Neuron (in vitro differentiated cells): ENCODE measurements around the gene ST6GALNAC6.

Experiments
- H2AFZ ChIP-seq: one replicate; pipeline ENCODE4 v1.6.1; 2013; ENCODE audit warnings: low read depth, mild to moderate bottlenecking, inconsistent platforms, low read length, moderate library complexity
- H3K27me3 ChIP-seq: one replicate; pipeline ENCODE4 v1.6.1; 2013; ENCODE audit warnings: low read length; ENCODE audit not compliant: insufficient read depth
- H3K36me3 ChIP-seq: one replicate; pipeline ENCODE4 v1.6.1; 2013; ENCODE audit warnings: low read length; ENCODE audit not compliant: insufficient read depth
- H3K4me1 ChIP-seq: one replicate; pipeline ENCODE4 v1.6.1; 2013; ENCODE audit warnings: low read length; ENCODE audit not compliant: insufficient read depth
- H3K4me3 ChIP-seq: 2 replicates; pipeline ENCODE4 v1.5.1; 2013; ENCODE audit warnings: mild to moderate bottlenecking, low read length, moderate library complexity
- H3K9me3 ChIP-seq: one replicate; pipeline ENCODE4 v1.6.1; 2013; ENCODE audit warnings: low read length

The ST6GALNAC6 gene

DNA sequence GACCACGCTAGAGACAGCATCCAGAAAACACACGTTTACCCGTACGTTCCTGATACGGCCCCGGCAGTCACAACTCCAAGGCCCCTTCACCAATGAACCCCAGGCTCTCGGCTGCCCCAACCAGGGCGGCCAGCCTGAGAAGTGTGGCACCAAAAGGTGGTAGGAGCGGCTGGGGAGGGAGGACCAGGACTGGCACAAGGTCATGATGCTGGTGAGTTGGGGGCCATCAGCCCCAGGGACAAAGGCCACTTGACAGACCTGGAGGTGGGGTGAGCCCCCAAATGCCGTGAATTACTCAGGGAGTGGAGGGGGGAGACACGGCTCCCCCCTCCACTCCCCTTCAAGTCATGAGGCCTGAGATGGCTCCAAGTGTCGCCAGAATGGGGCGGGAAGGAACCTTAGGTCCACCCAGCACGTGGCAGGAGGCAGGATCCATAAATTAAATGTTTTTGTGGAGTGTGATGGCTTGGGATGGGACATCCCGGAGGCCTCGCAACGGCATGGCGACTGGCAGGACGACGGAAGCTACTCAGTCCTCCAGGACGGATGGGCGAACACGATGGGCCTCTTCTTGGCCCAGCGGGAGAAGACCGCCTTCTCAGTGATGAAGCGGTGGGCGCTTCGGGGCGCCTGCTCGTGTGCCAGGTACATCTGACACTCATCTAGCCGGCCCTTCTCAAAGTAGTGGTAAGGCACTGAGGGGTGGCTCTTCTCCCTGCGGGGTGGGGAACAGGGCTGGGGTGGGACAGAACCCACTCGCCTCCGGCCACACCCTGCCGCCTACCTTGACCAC, 8.7 kb upstream of the ST6GALNAC6 start:
- Histone ChIP-seq H3K27me3 (no peaks in the 10 kb centered on the region), H3K4me3 (no peak overlapping the region), H2AFZ (no peak overlapping the region), H3K36me3 (no peaks in the 10 kb centered on the region), H3K4me1 (peaks cover 18% of the 10 kb centered on the region), H3K9me3 (no peaks in the 10 kb centered on the region)

DNA sequence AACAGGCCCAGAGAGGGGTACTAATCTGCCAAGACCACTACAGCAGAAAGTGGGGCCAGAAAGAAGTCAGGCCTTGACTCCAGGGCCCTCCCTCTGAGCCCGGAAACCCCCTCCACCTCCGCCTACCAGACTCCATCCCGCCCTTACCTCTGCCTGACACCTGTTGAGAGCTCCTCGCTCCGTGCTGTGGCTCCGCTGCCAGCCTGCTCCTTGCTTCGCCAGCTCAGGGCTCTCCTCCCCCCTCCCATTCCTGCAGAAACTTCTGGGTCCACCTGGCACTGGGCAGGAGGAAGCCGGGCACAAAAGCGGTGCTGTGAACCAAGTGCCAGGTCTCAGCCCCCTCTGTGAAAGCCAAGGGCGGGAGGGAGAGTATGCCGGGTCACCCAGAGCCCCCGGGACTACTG, 6.4 kb upstream of the ST6GALNAC6 start:
- Histone ChIP-seq H3K4me1 (peaks cover 18% of the 10 kb centered on the region), H3K27me3 (no peaks in the 10 kb centered on the region), H3K4me3 (no peak overlapping the region), H3K36me3 (no peaks in the 10 kb centered on the region), H3K9me3 (no peaks in the 10 kb centered on the region), H2AFZ (no peak overlapping the region)

DNA sequence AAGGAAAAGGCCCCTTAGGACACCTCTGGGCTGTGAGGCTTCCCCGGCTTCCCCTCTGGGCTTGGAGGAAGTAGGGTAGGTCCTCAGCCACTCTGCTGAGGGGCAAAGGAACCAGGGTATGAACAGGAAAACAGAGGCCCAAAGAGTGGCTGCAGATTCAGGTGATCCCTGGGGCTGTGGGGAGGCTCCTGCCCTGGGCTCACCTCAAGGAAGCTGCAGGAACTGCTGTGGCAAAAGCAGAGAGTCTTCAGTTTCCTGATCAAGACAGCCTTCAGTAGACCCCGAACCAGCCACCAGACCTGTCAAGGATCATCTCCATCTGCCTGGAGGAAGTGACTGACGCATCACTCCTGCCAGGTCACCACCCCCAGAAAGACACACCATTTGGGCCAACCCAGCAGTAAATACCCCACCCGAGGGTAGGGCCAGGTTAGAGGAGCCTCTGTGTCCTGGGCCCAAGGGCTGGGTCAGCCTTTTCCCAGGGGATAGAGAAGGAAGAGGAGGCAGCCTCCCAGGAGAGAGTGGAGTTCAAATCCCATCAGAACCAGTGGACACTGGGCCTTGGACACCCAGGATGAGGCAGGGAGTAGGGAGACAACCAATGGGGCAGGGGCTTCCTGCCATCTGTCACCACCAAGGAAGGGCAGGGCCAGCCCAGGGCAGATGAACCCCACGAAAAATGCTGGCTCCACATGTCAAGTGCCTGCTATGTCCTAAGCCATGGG, 5.8 kb upstream of the ST6GALNAC6 start:
- no peaks in the 10 kb centered on the region for H3K36me3 ChIP-seq
- H2AFZ ChIP-seq = no peak overlapping the region
- H3K4me1 ChIP-seq = peaks cover 18% of the 10 kb centered on the region
- no peaks in the 10 kb centered on the region for H3K27me3 ChIP-seq
- H3K9me3 ChIP-seq = no peaks in the 10 kb centered on the region
- H3K4me3 ChIP-seq = no peak overlapping the region

DNA sequence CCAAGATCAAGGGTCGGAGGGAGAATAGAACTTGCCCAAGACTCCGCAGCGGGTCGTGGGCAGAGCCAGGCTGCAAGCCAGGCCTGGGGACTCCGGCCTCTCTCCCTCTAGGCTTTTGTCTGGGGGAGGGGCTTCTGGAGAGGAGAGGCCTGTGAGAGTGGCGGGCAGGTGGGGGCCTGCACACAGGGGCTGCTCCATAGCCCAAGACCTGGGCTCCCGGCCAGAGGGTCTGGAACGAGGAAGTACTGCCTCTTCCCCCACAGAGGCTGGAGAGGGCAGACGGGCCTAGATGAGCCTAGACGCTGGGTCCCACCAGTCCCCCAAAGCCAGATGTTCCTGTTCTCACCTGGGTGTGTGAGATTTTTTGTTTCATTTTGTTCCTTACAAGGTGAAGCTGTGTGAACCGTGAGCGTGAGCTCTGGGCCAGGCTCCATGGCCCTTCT, 5.2 kb upstream of the ST6GALNAC6 start:
- Histone ChIP-seq H2AFZ (no peak overlapping the region), H3K4me1 (peaks cover 21% of the 10 kb centered on the region)

DNA sequence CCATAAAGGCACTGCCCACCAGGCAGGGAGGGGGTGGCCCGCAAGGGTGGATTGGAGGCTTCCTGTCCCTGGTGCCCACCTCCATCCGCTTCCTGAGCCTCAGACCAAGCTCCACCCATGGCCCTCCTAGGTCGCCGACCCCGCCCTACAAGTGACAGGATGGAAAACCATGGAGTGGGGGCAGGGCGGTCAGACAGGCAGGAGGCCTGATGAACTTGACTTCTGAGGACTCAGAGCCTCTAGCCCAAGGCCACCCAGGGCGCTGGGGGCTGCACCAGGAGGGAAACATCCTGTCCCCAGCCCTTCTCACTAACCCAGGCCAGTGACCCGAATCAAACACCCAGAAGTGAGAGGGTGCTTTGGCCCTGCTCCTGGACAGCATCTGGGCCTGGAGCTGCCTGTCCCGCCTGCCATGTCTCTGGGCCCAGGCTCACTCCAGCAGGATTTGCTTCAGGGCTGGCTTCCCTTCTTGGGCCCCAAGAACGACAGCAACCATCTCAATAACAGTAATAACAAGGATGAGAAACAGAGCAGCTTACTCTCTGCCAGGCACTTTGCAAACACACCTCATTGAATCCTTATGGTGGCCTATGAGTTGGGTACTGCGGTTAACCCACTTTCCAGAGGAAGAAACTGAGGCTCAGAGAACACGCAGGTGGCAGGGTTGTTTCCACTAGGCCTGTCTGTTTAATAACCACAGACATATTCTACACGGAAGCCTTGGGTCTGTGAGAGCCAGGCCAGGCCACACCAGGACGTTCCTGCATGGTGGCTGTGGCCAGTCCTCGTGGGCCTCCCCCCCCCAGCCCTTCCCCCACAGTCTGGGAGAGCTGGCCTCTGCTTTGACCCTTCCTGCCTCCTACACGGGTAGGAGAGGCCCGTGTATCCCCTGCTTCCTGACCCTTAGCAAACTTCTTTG, 4.4 kb upstream of the ST6GALNAC6 start:
- Histone ChIP-seq H3K9me3 (no peaks in the 10 kb centered on the region), H2AFZ (no peak overlapping the region), H3K4me1 (peaks cover 22% of the 10 kb centered on the region), H3K27me3 (no peaks in the 10 kb centered on the region), H3K4me3 (no peak overlapping the region), H3K36me3 (no peaks in the 10 kb centered on the region)

More for the DNA sequence above, 5.2 kb upstream of the ST6GALNAC6 start:
- Histone ChIP-seq H3K36me3 (no peaks in the 10 kb centered on the region), H3K4me3 (no peak overlapping the region), H3K9me3 (no peaks in the 10 kb centered on the region), H3K27me3 (no peaks in the 10 kb centered on the region)

DNA sequence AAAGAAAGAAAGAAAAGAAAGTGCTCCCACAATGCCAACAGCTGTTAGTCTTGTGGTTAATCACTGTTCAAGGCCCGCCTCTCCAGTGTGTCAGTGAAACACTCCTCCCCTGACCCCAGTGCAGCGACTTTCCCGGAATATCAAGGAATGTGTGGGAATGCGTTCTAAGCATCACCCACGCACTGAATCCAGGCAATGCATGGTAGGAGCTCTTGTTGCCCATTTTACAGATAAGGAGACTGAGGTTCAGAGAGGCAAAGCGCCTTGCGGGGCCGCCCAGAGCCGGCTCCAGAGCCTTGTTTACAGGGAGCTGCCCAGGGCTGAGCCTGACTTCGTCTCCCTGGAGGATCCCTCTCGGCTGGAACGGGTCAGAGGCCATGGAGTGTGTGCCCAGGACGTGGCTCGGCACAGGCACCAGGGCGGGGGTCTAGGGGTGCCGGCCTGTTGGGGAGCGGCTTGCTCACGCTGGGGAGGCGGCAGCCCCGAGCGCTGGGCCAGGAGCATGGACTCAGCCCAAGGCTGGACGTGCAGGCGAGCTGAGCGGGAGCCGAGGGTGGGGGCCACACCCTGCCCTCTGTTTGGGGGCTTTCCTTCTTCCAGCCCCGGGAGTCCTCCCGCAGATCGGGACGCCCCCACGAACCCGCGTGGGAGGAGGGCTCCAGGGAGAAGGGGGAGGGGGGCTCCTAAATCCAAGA, 823 bp downstream of the ST6GALNAC6 start:
- H3K27me3 ChIP-seq = no peaks in the 10 kb centered on the region
- H3K9me3 ChIP-seq = peaks cover 19% of the 10 kb centered on the region
- H3K4me1 ChIP-seq = peaks cover 21% of the 10 kb centered on the region
- no peak overlapping the region for H2AFZ ChIP-seq
- H3K36me3 ChIP-seq = peaks cover 25% of the 10 kb centered on the region
- peak overlapping the region; percentile 73 for H3K4me3 ChIP-seq

DNA sequence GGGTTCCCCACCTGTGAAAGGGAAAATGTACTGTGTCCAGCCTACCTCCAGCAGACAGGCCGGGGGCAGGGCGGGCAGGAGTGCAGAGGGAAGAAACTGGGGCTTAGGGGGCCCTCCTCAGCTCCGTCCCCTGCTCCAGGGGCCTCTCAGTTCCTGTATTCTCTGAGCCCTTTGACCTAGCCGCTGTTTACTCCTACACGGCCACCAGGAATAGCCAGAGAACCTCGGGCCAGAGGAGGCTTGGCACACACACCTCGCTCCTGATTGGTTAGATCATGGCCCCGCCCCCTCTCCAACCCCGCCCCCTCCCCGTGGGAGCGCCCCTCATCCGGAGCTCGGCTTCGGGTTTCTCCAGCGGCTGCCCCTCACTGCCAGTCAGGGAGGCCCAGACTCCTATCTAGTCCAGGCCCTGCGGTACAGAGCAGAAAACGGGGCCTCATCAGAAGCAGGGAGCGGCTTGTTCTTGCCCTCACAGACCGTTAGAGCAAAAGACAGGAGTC, 2.2 kb downstream of the ST6GALNAC6 start:
- H3K4me1 ChIP-seq = peaks cover 16% of the 10 kb centered on the region
- peaks cover 38% of the 10 kb centered on the region for H3K36me3 ChIP-seq
- H2AFZ ChIP-seq = no peak overlapping the region
- H3K27me3 ChIP-seq = no peaks in the 10 kb centered on the region
- no peak overlapping the region for H3K4me3 ChIP-seq
- peaks cover 30% of the 10 kb centered on the region for H3K9me3 ChIP-seq

DNA sequence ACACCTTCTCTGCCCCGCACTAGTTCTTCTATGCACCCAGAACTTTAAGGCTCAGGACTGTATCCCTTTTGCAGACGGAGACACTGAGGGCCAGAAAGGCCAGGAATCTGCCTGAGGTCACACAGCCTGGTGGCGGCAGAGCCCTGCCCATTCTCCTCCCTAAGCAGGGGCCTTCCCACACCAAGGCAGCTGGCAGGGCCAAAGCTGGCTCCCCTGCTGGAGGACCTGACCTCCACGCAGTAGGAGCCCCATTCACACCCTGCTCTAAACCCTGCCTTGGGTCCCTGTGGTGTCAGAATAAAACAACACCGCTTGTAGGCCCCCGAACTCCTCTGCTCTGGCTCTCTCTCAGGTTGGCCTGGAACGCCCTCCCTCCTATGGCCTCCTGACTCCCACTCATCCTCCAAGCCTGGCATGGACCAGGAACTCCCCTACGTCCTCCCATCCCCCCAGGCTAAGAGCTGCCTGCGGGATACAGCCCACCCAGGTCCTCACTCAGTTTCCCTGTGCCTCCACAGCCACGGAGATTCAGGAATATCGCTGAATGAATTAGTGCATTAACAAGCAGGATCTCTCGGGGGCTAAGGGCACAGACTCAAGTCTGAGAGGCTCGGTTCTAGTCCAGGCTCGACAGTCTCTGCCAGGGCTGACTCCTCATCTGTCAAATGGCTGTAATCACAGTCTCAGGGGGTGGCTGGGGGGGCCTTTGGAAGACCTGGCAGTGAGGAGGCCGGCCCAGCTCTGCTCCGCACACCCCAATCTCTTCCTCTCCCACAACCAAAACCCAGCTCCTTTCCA, 2.8 kb downstream of the ST6GALNAC6 start:
- peaks cover 16% of the 10 kb centered on the region for H3K4me1 ChIP-seq
- H3K27me3 ChIP-seq = no peaks in the 10 kb centered on the region
- peaks cover 30% of the 10 kb centered on the region for H3K9me3 ChIP-seq
- H3K36me3 ChIP-seq = peaks cover 41% of the 10 kb centered on the region
- H2AFZ ChIP-seq = no peak overlapping the region
- H3K4me3 ChIP-seq = no peak overlapping the region

DNA sequence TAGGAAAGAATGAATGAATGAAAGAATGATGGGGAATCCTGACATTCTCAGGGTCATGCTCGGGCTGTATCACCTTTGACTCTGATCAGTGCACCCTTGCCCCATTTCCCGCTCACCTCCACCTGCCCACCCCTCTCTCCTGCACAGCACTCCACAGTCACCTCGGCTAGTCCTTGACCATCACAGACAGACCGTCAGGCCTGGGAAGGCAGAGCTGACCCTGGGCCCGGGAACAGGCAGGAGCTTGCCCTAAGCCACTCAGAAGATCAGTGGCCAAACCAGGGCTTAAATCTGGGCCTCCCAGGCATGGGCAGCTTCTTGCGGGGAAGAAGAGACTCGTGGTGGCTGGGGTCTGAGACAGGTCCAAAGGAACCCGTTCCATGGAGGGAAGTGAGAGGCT, 3.6 kb downstream of the ST6GALNAC6 start:
- Histone ChIP-seq H3K27me3 (no peaks in the 10 kb centered on the region), H3K4me1 (peaks cover 16% of the 10 kb centered on the region), H3K36me3 (peaks cover 44% of the 10 kb centered on the region), H3K4me3 (no peak overlapping the region), H2AFZ (no peak overlapping the region), H3K9me3 (peaks cover 30% of the 10 kb centered on the region)

DNA sequence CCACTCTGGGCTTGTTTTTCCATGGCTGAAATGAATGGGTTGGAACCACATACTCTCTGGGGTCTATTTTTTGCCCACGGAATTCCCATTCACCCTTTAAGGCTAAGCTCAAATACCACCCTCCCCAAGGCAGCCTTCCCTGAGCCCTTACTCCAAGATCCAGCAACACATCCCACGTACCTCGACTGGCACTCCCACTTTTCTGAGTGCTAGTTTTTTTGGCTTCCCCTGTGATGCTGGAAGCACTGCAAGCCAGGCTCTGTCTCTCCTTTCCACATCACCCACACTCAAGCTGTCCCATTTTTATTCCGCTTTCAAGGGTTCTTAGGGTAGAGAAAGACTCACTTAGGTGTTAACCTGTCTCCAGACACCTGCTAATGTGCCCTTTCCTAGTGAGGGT, 6.0 kb downstream of the ST6GALNAC6 start:
- Histone ChIP-seq H3K4me3 (no peak overlapping the region), H2AFZ (no peak overlapping the region), H3K27me3 (no peaks in the 10 kb centered on the region), H3K36me3 (peaks cover 55% of the 10 kb centered on the region), H3K9me3 (peaks cover 30% of the 10 kb centered on the region), H3K4me1 (peaks cover 13% of the 10 kb centered on the region)

DNA sequence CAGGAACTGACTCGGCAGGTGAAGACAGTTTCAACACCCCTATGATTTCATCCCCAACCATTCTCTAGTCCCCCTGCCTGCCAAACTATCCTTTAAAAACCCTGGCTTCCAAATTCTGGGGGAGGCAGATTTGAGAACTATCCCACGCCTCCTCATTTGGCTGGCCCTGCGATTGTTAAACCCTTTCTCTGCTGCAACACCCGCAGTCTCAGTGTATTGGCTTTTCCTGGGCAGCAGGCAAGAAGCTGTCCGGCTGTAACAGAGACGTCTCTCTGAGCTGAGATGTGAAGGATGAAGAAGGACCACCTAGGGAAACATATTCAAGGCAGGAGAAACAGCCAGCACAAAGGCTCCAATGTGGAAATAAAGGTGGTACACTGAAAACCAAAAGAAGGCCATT, 6.6 kb downstream of the ST6GALNAC6 start:
- H3K27me3 ChIP-seq = no peaks in the 10 kb centered on the region
- no peak overlapping the region for H3K4me3 ChIP-seq
- no peak overlapping the region for H2AFZ ChIP-seq
- H3K4me1 ChIP-seq = peaks cover 13% of the 10 kb centered on the region
- peaks cover 57% of the 10 kb centered on the region for H3K36me3 ChIP-seq
- peaks cover 30% of the 10 kb centered on the region for H3K9me3 ChIP-seq

DNA sequence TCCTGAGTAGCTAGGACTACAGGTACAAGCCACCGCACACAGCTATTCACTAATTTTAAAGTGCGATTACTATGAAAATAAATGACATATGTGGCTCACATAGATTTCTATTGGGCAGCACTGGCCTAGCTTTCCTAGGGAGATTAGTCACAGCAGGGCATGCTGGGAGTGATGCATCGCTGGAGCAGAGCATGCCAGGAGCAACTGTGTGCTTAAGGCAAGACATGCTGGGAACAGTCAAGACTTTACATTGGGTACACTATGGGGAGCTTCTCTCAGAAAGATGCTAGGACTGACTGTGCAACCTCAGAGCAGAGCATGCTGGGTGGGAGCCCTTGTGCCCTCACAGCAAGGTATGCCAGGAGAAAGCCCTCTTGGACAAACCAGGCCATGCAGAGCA, 9.3 kb downstream of the ST6GALNAC6 start:
- peaks cover 56% of the 10 kb centered on the region for H3K36me3 ChIP-seq
- H2AFZ ChIP-seq = no peak overlapping the region
- no peaks in the 10 kb centered on the region for H3K4me1 ChIP-seq

More for the DNA sequence above, 9.3 kb downstream of the ST6GALNAC6 start:
- H3K9me3 ChIP-seq = peaks cover 23% of the 10 kb centered on the region
- no peaks in the 10 kb centered on the region for H3K27me3 ChIP-seq
- H3K4me3 ChIP-seq = no peak overlapping the region
